K562 (cell line): ENCODE measurements around the gene OR2H2. TPM values are rescaled to one million over a fixed set of nuclear protein-coding genes. Genes with fewer than 3 reads are reported as not detected.

Source experiments
- ATAC-seq: fragments of 200-7000 bp; cut with Tn5 transposase; 3 replicates; pipeline ENCODE4 v1.9.1; 2020; ENCODE audit warnings: moderate library complexity
- BruUV-seq: library from RNA; stranded (reverse); fragments of 400-500 nt; replicated peaks from 2 replicates; lab custom pipeline; 2021; lab: Mats Ljungman, UMichigan
- CTCF ChIA-PET: fragments of 300-600 bp; formaldehyde crosslinking; extraction: SDS; loops from one replicate; lab custom pipeline; 2021; ENCODE audit warnings: low intra/inter-chr PET ratio; lab: Yijun Ruan, JAX
- POLR2A ChIA-PET: fragments of 300-600, 350-650 bp; sonication (Branson Sonifier 250); formaldehyde crosslinking; extraction: SDS; loops from one replicate; lab custom pipeline; 2021; ENCODE audit warnings: antibody characterized with exemption, inconsistent platforms; lab: Yijun Ruan, JAX
- DNase-seq, 4 experiments: peaks; one replicate each; pipeline versions ENCODE4 v3.0.0 to v3.0.0-alpha.2; 2011 to 2018; ENCODE audit warnings: low spot score in 3 of 4, mixed read lengths in 3 of 4; ENCODE audit errors: extremely low read depth in 1 of 4
- FAIRE-seq: peaks from 2 replicates; lab custom pipeline; 2011; peaks lifted over from hg19 to GRCh38; lab: Jason Lieb, UNC
- H2AFZ ChIP-seq: 2 replicates; pipeline ENCODE4 v1.6.0; 2011; ENCODE audit warnings: low read depth, low read length, control low read depth, inconsistent platforms
- H3K27ac ChIP-seq: fragments of 200-600 bp; 3 replicates; pipeline ENCODE4 v1.8.0; 2011; ENCODE audit warnings: low read depth, mild to moderate bottlenecking, control low read depth, inconsistent platforms, low read length, moderate library complexity, mixed read lengths; ENCODE audit errors: extremely low read depth
- H3K27me3 ChIP-seq, 2 experiments: fragments of 300-600 bp in 1 of 2; 2 replicates in 1 of 2; 3 replicates in 1 of 2; pipeline versions ENCODE4 v1.6.0 to v1.8.0; 2011; ENCODE audit warnings: inconsistent platforms in 2 of 2, low read length in 2 of 2, mild to moderate bottlenecking in 1 of 2, mixed read lengths in 1 of 2, moderate library complexity in 1 of 2; ENCODE audit not compliant: control insufficient read depth in 2 of 2, insufficient read depth in 2 of 2
- H3K36me3 ChIP-seq: fragments of 300-600 bp; 3 replicates; pipeline ENCODE4 v1.8.0; 2011; ENCODE audit warnings: mild to moderate bottlenecking, low read length, inconsistent platforms; ENCODE audit not compliant: control insufficient read depth, insufficient read depth
- H3K4me1 ChIP-seq, 2 experiments: fragments of 200-600 bp in 1 of 2; replicated peaks in 1 of 2; 2 replicates in 1 of 2; 3 replicates in 1 of 2; pipeline versions ENCODE4 v1.5.1 to v1.8.0; 2011; ENCODE audit warnings: inconsistent platforms in 2 of 2, low read length in 2 of 2, mild to moderate bottlenecking in 1 of 2, mixed read lengths in 1 of 2, moderate library complexity in 1 of 2; ENCODE audit not compliant: control insufficient read depth in 2 of 2, insufficient read depth in 2 of 2
- H3K4me2 ChIP-seq: 2 replicates; pipeline ENCODE4 v1.6.1; 2011; ENCODE audit warnings: low read length, control low read depth, inconsistent platforms, mixed read lengths; ENCODE audit not compliant: insufficient read depth
- H3K4me3 ChIP-seq: fragments of 200-600 bp; sonication (generic), shearing (Covaris generic); 2 replicates; pipeline ENCODE4 v1.5.1; 2016; ENCODE audit warnings: control low read depth, inconsistent platforms
- H3K79me2 ChIP-seq: fragments of 200-600 bp; 3 replicates; pipeline ENCODE4 v1.8.0; 2011; ENCODE audit warnings: low read length, inconsistent platforms; ENCODE audit not compliant: control insufficient read depth, insufficient read depth
- H3K9ac ChIP-seq, 2 experiments: 2 replicates each; pipeline versions ENCODE4 v1.6.0 to v1.6.1; 2011; ENCODE audit warnings: low read depth in 2 of 2, low read length in 2 of 2, control low read depth in 1 of 2, inconsistent platforms in 1 of 2, mild to moderate bottlenecking in 1 of 2, mixed read lengths in 1 of 2; ENCODE audit not compliant: insufficient read depth in 1 of 2
- H3K9me1 ChIP-seq: one replicate; pipeline ENCODE4 v1.6.0; 2011; ENCODE audit warnings: inconsistent platforms, mild to moderate bottlenecking, low read length, moderate library complexity; ENCODE audit not compliant: control insufficient read depth, insufficient read depth
- H3K9me3 ChIP-seq: replicated peaks from 2 replicates; pipeline ENCODE4 v1.5.1; 2011; ENCODE audit warnings: low read depth, low read length, inconsistent platforms; ENCODE audit not compliant: control insufficient read depth, insufficient read depth
- H4K20me1 ChIP-seq: replicated peaks from 2 replicates; pipeline ENCODE4 v1.6.1; 2011; ENCODE audit warnings: low read length, inconsistent platforms, mixed read lengths; ENCODE audit not compliant: control insufficient read depth, insufficient read depth
- ESRRA ChIP-seq: fragments of 450-650 bp; IDR thresholded peaks from 2 replicates; pipeline ENCODE4 v1.6.1; 2014; ENCODE audit warnings: low read depth, mild to moderate bottlenecking, moderate library complexity, borderline replicate concordance
- ESRRB ChIP-seq: fragments of 250-450 bp; sonication (Bioruptor Pico); IDR thresholded peaks from 2 replicates; pipeline ENCODE4 v1.5.0; 2020; ENCODE audit warnings: mild to moderate bottlenecking, moderate library complexity, borderline replicate concordance
- HOMEZ ChIP-seq: fragments of 250-450 bp; sonication (Bioruptor Pico); IDR thresholded peaks from 2 replicates; pipeline ENCODE4 v1.4.0; 2020; ENCODE audit warnings: mild to moderate bottlenecking, moderate library complexity
- KDM1A ChIP-seq, 2 experiments: fragments of 450-650 bp; IDR thresholded peaks; 2 replicates each; pipeline ENCODE4 v1.6.1; 2016; ENCODE audit warnings: mild to moderate bottlenecking in 2 of 2
- MECOM ChIP-seq: fragments of 250-450 bp; sonication (Bioruptor Pico); IDR thresholded peaks from 2 replicates; pipeline ENCODE4 v1.8.0; 2022; ENCODE audit warnings: inconsistent platforms
- PBX2 ChIP-seq, 2 experiments: IDR thresholded peaks in 1 of 2; conservative IDR thresholded peaks in 1 of 2; 2 replicates each; pipeline ENCODE4 v1.6.1; 2016; ENCODE audit warnings: low read depth in 2 of 2, mild to moderate bottlenecking in 1 of 2, missing compliant biosample characterization in 1 of 2, missing genetic modification characterization in 1 of 2, moderate library complexity in 1 of 2
- POLR2A ChIP-seq: fragments of 450-650 bp; conservative IDR thresholded peaks from 2 replicates; pipeline ENCODE4 v1.6.1; 2016
- SIRT6 ChIP-seq: IDR thresholded peaks from one replicate; pipeline ENCODE4 v1.6.1; 2012; ENCODE audit warnings: low read depth, mild to moderate bottlenecking, control low read depth, inconsistent platforms, low read length, moderate library complexity
- TBL1XR1 ChIP-seq, 2 experiments: IDR thresholded peaks; 2 replicates each; pipeline ENCODE4 v1.6.1; 2012; ENCODE audit warnings: improper control_type of control experiment in 2 of 2, low read length in 2 of 2, mild to moderate bottlenecking in 1 of 2
- TFAP4 ChIP-seq: sonication (generic); formaldehyde crosslinking; IDR thresholded peaks from 2 replicates; pipeline ENCODE4 v1.8.0; 2022; ENCODE audit warnings: missing genetic modification reagents, mild to moderate bottlenecking, moderate library complexity, borderline replicate concordance
- ZBTB43 ChIP-seq: sonication (generic); formaldehyde crosslinking; IDR thresholded peaks from 2 replicates; pipeline ENCODE4 v1.8.0; 2023; ENCODE audit warnings: mild to moderate bottlenecking, missing genetic modification reagents
- ZNF324 ChIP-seq: fragments of 250-450 bp; sonication (Bioruptor Pico); IDR thresholded peaks from 2 replicates; pipeline ENCODE4 v1.4.0; 2020; ENCODE audit warnings: mild to moderate bottlenecking
- WGBS: fragments of 100-300 bp; shearing (Covaris generic); methylation state at CpG from one replicate; pipeline ENCODE4 v1.1.6; 2016; ENCODE audit warnings: low coverage, mixed read lengths; ENCODE audit not compliant: insufficient coverage; ENCODE audit errors: missing lambda C conversion rate; 5-methylcytosine and 5-hydroxymethylcytosine counted together
- in situ Hi-C: fragments of 300-500 bp; cut with MboI; formaldehyde crosslinking; loops from 4 replicates; pipeline ENCODE4 v1.15.0; 2018; ENCODE audit warnings: inconsistent platforms, mixed read lengths
- intact Hi-C: fragments of 100-400 bp; cut with micrococcal nuclease; formaldehyde crosslinking; loops from 2 replicates; pipeline ENCODE4 v1.14.2; 2022
- polyA plus RNA-seq, 8 experiments: library from polyadenylated mRNA; depleted of rRNA in 4 of 8; stranded (reverse) in 5 of 8; unstranded in 3 of 8; fragments of >200 nt; fragmentation: Nextera tagmentation in 2 of 8; fragmentation: Illumina TruSeq in 1 of 8; extraction: Ambion mirVana in 2 of 8; extraction: Trizol in 1 of 8; gene quantifications; 2 replicates each; pipeline versions ENCODE4 v1.2.1 to v1.2.3, GENCODE V29; 2011 to 2014; ENCODE audit warnings: inconsistent platforms in 1 of 8, missing spikeins in 1 of 8
- total RNA-seq, 7 experiments: library from RNA; depleted of rRNA in 6 of 7; stranded (reverse); fragments of >200 nt in 6 of 7; fragmentation: Illumina TruSeq in 2 of 7; extraction: Trizol in 2 of 7; gene quantifications; 2 replicates each; pipeline versions ENCODE4 v1.2.1 to v1.2.3, GENCODE V29; 2011 to 2021; ENCODE audit warnings: low replicate concordance in 1 of 7

The OR2H2 gene
- total and polyA plus RNA-seq, 9 of the 15 experiments (the other 6 are each of a cell fraction or from before 2014, with no cell fraction given) = not detected

- TF ChIP-seq ESRRA (no peak), HOMEZ (CRISPR knock-in tag) (no peak), ZNF324 (CRISPR knock-in tag) (no peak)
Observed at GRCh38 chr6:29597184-29597583, 12.3 kb downstream of the OR2H2 start (continued).

- intact Hi-C loops (no loop called here), in situ Hi-C loops (loop anchor here (25.0 kb wide), 1 partner anchor 761 kb away; no protein-coding TSS in a partner anchor)
- H3K4me2 ChIP-seq = no peak overlapping the region
- 32% methylated on average over 2 of the region's 2 CpGs for WGBS
- FAIRE-seq (no peak), DNase-seq (no peak), ATAC-seq (no peak)
- no peak overlapping the region for H2AFZ ChIP-seq
- H3K36me3 ChIP-seq = peaks cover 23% of the 10 kb centered on the region
- H3K9ac ChIP-seq = no peak overlapping the region
- H3K27ac ChIP-seq = no peak overlapping the region
- BruUV-seq = no TSS peak
- H4K20me1 ChIP-seq = peaks cover 6% of the 10 kb centered on the region
- no peak overlapping the region for H3K4me3 ChIP-seq
- ChIA-PET CTCF (no interaction called here), POLR2A (interaction anchor here (0.6 to 1.7 kb wide), 10 partner anchors 8 to 760 kb away, joined by 3 to 4 read pairs (median 3); no protein-coding TSS in a partner anchor)
- H3K4me1 ChIP-seq = peaks cover 0 to 3% of the 10 kb centered on the region in 2 experiments; a peak in 3 of 5 replicates
- H3K27me3 ChIP-seq = 0 out of 5 replicates have a peak, but pooled peaks cover 3 to 4% of the 10 kb centered on the region in 2 experiments
- no peaks in the 10 kb centered on the region for H3K79me2 ChIP-seq
- no peaks in the 10 kb centered on the region for H3K9me3 ChIP-seq
- peaks cover 3% of the 10 kb centered on the region for H3K9me1 ChIP-seq
- 0 out of 2 replicates have a peak, but pooled peaks have one; percentile 48 for TF ChIP-seq POLR2A
- no peak for TF ChIP-seq PBX2 (CRISPR knock-in tag; IDR thresholded peaks at IDR 0.05; ENCODE audit: low read depth)
- no peak for TF ChIP-seq PBX2 (tag; conservative IDR thresholded peaks at IDR 0.05; ENCODE audit: low read depth)
- TF ChIP-seq ZBTB43 (CRISPR knock-in tag) = no peak
- TF ChIP-seq MECOM (CRISPR knock-in tag) = no peak
- TF ChIP-seq ESRRB = no peak
- no peak for TF ChIP-seq TBL1XR1 (IDR thresholded peaks at IDR 0.05; ENCODE audit: low read length in 2 of 2)
- no peak for TF ChIP-seq KDM1A (IDR thresholded peaks at IDR 0.05)
- no peak for TF ChIP-seq SIRT6
- no peak for TF ChIP-seq TFAP4 (CRISPR knock-in tag)
Observed at GRCh38 chr6:29598172-29598747, 13.3 kb downstream of the OR2H2 start.
